KMS-11 (cell line): ENCODE results near the gene ZDHHC24.

Experiments used
- H2AFZ ChIP-seq: fragments of 200-600 bp; sonication (generic); 2 replicates; pipeline ENCODE4 v1.6.1; 2016; ENCODE audit warnings: antibody characterized with exemption, mixed run types, low read depth
- H3K27ac ChIP-seq: fragments of 200-600 bp; sonication (generic); 2 replicates; pipeline ENCODE4 v1.6.1; 2016; ENCODE audit warnings: mild to moderate bottlenecking, mixed run types
- H3K27me3 ChIP-seq: fragments of 200-600 bp; sonication (generic); 2 replicates; pipeline ENCODE4 v1.6.1; 2017; ENCODE audit warnings: mild to moderate bottlenecking, low read depth, mixed run types, moderate library complexity; ENCODE audit not compliant: insufficient read depth
- H3K36me3 ChIP-seq: fragments of 200-600 bp; sonication (generic); 2 replicates; pipeline ENCODE4 v1.6.1; 2017; ENCODE audit warnings: mild to moderate bottlenecking, mixed run types; ENCODE audit not compliant: insufficient read depth
- H3K4me1 ChIP-seq: fragments of 200-600 bp; sonication (generic); 2 replicates; pipeline ENCODE4 v1.6.1; 2016; ENCODE audit warnings: mild to moderate bottlenecking, low read depth, mixed run types; ENCODE audit not compliant: poor library complexity, severe bottlenecking
- H3K4me2 ChIP-seq: fragments of 200-600 bp; sonication (generic); 2 replicates; pipeline ENCODE4 v1.7.0; 2016; ENCODE audit warnings: mild to moderate bottlenecking, mixed run types
- H3K4me3 ChIP-seq: fragments of 200-600 bp; sonication (generic); IDR thresholded peaks from 2 replicates; pipeline ENCODE4 v1.6.1; 2017; ENCODE audit warnings: low read depth, low read length, mixed read lengths; ENCODE audit not compliant: insufficient read depth
- H3K79me2 ChIP-seq: fragments of 200-600 bp; sonication (generic); 2 replicates; pipeline ENCODE4 v1.6.1; 2016; ENCODE audit warnings: low read depth, mixed run types; ENCODE audit not compliant: insufficient read depth
- H3K9ac ChIP-seq: fragments of 200-600 bp; sonication (generic); 2 replicates; pipeline ENCODE4 v1.6.1; 2016; ENCODE audit warnings: mild to moderate bottlenecking, mixed run types
- H4K20me1 ChIP-seq: fragments of 200-600 bp; sonication (generic); 2 replicates; pipeline ENCODE4 v1.6.1; 2016; ENCODE audit warnings: mild to moderate bottlenecking, mixed run types; ENCODE audit not compliant: insufficient read depth
- CTCF ChIP-seq: fragments of 200-600 bp; sonication (generic); conservative IDR thresholded peaks from 2 replicates; pipeline ENCODE4 v1.6.1; 2017; ENCODE audit warnings: low read depth, mild to moderate bottlenecking, antibody characterized with exemption, low read length, moderate library complexity, mixed read lengths

The ZDHHC24 gene

DNA sequence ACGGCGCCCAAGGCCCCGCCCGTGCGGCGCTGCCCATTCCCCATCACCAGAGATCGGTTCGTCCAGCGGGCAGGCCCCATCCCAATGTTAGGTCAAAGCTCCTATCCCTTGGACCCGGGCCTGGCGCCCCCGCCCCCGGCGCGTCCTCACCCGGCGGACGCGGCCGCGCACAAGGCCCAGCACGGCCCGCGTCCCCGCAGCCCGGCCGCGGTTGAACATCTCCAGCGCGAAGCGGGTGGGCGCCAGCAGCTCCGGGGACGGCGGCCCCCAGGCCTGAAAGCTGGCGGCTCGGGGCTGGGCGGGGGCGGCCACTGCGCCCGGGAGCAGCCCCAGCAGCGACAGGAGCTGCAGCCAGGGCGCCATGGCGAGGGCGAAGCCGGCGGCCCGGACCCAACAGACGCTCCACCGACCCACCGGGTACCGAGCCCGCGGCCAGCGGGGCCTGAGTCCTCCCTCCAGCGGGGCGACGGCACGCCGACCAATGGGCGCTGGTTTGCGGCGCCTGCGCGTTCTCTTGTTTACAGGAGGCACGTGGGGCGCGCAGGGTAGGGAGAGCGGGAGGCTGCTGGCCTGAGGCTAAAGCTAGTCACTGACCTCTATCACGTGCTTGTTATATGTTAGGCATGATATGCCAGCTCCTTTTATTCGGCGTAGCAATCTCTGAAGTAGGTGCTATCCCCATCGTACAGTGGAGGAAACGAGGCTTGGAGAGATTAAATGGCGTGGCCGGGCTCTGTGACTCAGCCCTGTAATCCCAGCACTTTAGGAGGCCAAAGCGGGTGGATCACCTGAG is 22.5 kb upstream of the ZDHHC24 start, which contains the start of gene CTSF:
TSS of gene CTSF (minus strand) at position 483 of the 793 bp plus-strand sequence. CDS start at position 363, 120 bp downstream.
- no peak for TF ChIP-seq CTCF
- no peak within 1 kb of the TSS for H3K9ac ChIP-seq
- H3K27ac ChIP-seq: no peak within 1 kb of the TSS
- no peaks in the 10 kb centered on the region; the same call in 1 of the 2 replicates for H3K27me3 ChIP-seq
- H3K4me3 ChIP-seq: no peak within 1 kb of the TSS
- H3K79me2 ChIP-seq: no peaks in the 10 kb centered on the region
- no peaks in the 10 kb centered on the region for H3K4me1 ChIP-seq
- peak within 1 kb of the TSS; percentile 60 for H2AFZ ChIP-seq
- H3K4me2 ChIP-seq: peak within 1 kb of the TSS; percentile 33; the same call in 1 of the 2 replicates
- H3K36me3 ChIP-seq: no peaks in the 10 kb centered on the region
- H4K20me1 ChIP-seq: no peaks in the 10 kb centered on the region

GRCh38 chr11:66567787-66568123 is 21.9 kb upstream of the ZDHHC24 start:
- Histone ChIP-seq H4K20me1 (no peaks in the 10 kb centered on the region), H3K36me3 (no peaks in the 10 kb centered on the region), H2AFZ (peak overlapping the region; percentile 60; the same call in 1 of the 2 replicates), H3K27me3 (no peaks in the 10 kb centered on the region), H3K9ac (no peak overlapping the region), H3K4me2 (no peak overlapping the region), H3K4me1 (no peaks in the 10 kb centered on the region), H3K4me3 (no peak overlapping the region), H3K27ac (no peak overlapping the region), H3K79me2 (no peaks in the 10 kb centered on the region)
- TF ChIP-seq CTCF: no peak

GRCh38 chr11:66566221-66566620 is 20.4 kb upstream of the ZDHHC24 start:
- Histone ChIP-seq H3K27ac (no peak overlapping the region), H3K9ac (no peak overlapping the region), H3K4me3 (no peak overlapping the region), H3K27me3 (no peaks in the 10 kb centered on the region), H3K4me2 (no peak overlapping the region), H4K20me1 (no peaks in the 10 kb centered on the region), H3K79me2 (no peaks in the 10 kb centered on the region), H3K4me1 (no peaks in the 10 kb centered on the region), H2AFZ (no peak overlapping the region), H3K36me3 (no peaks in the 10 kb centered on the region)
- TF ChIP-seq CTCF: no peak

- Histone ChIP-seq H4K20me1 (no peaks in the 10 kb centered on the region), H3K4me2 (no peak overlapping the region), H3K4me3 (no peak overlapping the region), H3K27ac (no peak overlapping the region), H3K27me3 (no peaks in the 10 kb centered on the region), H3K4me1 (no peaks in the 10 kb centered on the region), H3K79me2 (no peaks in the 10 kb centered on the region), H3K36me3 (no peaks in the 10 kb centered on the region), H2AFZ (no peak overlapping the region), H3K9ac (no peak overlapping the region)
- TF ChIP-seq CTCF: no peak
Measured at GRCh38 chr11:66564984-66565383, 19.1 kb upstream of the ZDHHC24 start.
